H9 (cell line): ENCODE results near the gene GPR157. TPM values are rescaled to one million over a fixed set of nuclear protein-coding genes. Genes with fewer than 3 reads are reported as not detected.

ENCODE experiments used
- DNase-seq: peaks from one replicate; pipeline ENCODE4 v3.0.0-alpha.2; 2017
- H2AFZ ChIP-seq: one replicate; pipeline ENCODE4 v1.6.1; 2013; ENCODE audit warnings: mild to moderate bottlenecking, low read length, control low read depth, moderate library complexity
- H2AK5ac ChIP-seq: 2 replicates; pipeline ENCODE4 v1.6.1; 2013; ENCODE audit warnings: low read length, control low read depth, mixed read lengths; ENCODE audit not compliant: insufficient read length
- H2BK120ac ChIP-seq: one replicate; pipeline ENCODE4 v1.6.1; 2013; ENCODE audit warnings: low read depth, mild to moderate bottlenecking, low read length, control low read depth, inconsistent platforms; ENCODE audit not compliant: poor library complexity, severe bottlenecking
- H2BK12ac ChIP-seq: 2 replicates; pipeline ENCODE4 v1.6.1; 2013; ENCODE audit warnings: low read length, control low read depth, mixed read lengths, low read depth; ENCODE audit not compliant: insufficient read length
- H2BK15ac ChIP-seq: 2 replicates; pipeline ENCODE4 v1.6.1; 2013; ENCODE audit warnings: low read depth, low read length, control low read depth
- H2BK20ac ChIP-seq: one replicate; pipeline ENCODE4 v1.6.1; 2013; ENCODE audit warnings: low read depth, mild to moderate bottlenecking, low read length, control low read depth, inconsistent platforms; ENCODE audit not compliant: poor library complexity, severe bottlenecking
- H2BK5ac ChIP-seq: 2 replicates; pipeline ENCODE4 v1.6.1; 2013; ENCODE audit warnings: low read length, control low read depth, mixed read lengths; ENCODE audit not compliant: insufficient read length
- H3K14ac ChIP-seq: 2 replicates; pipeline ENCODE4 v1.6.1; 2013; ENCODE audit warnings: low read length, control low read depth; ENCODE audit not compliant: insufficient read depth
- H3K18ac ChIP-seq: 2 replicates; pipeline ENCODE4 v1.6.1; 2013; ENCODE audit warnings: low read depth, mild to moderate bottlenecking, mixed read lengths, low read length, control low read depth; ENCODE audit not compliant: insufficient read length
- H3K23ac ChIP-seq: 2 replicates; pipeline ENCODE4 v1.6.1; 2013; ENCODE audit warnings: low read length, control low read depth, mixed read lengths, low read depth; ENCODE audit not compliant: insufficient read length
- H3K23me2 ChIP-seq: 2 replicates; pipeline ENCODE4 v1.6.1; 2013; ENCODE audit warnings: low read depth, mild to moderate bottlenecking, mixed read lengths, low read length, control low read depth; ENCODE audit not compliant: insufficient read length, poor library complexity, severe bottlenecking
- H3K27ac ChIP-seq: 2 replicates; pipeline ENCODE4 v1.5.1; 2013; ENCODE audit warnings: low read length, control low read depth, mixed read lengths, low read depth; ENCODE audit not compliant: insufficient read length
- H3K27me3 ChIP-seq: 2 replicates; pipeline ENCODE4 v1.6.1; 2013; ENCODE audit warnings: low read length, control low read depth, inconsistent platforms; ENCODE audit not compliant: insufficient read depth
- H3K4ac ChIP-seq: 2 replicates; pipeline ENCODE4 v1.6.1; 2013; ENCODE audit warnings: low read depth, mild to moderate bottlenecking, control low read depth, inconsistent platforms, low read length, moderate library complexity
- H3K4me1 ChIP-seq: 2 replicates; pipeline ENCODE4 v1.6.1; 2013; ENCODE audit warnings: low read length, control low read depth, inconsistent platforms; ENCODE audit not compliant: insufficient read depth
- H3K4me2 ChIP-seq: 2 replicates; pipeline ENCODE4 v1.6.1; 2013; ENCODE audit warnings: low read length, control low read depth, mixed read lengths; ENCODE audit not compliant: insufficient read length, insufficient read depth
- H3K56ac ChIP-seq: 2 replicates; pipeline ENCODE4 v1.6.1; 2013; ENCODE audit warnings: low read depth, mild to moderate bottlenecking, mixed read lengths, low read length, control low read depth; ENCODE audit not compliant: insufficient read length
- H3K79me1 ChIP-seq: 2 replicates; pipeline ENCODE4 v1.6.1; 2013; ENCODE audit warnings: low read depth, mild to moderate bottlenecking, moderate library complexity, low read length, control low read depth, inconsistent platforms; ENCODE audit not compliant: insufficient read depth, poor library complexity, severe bottlenecking
- H3K79me2 ChIP-seq: 2 replicates; pipeline ENCODE4 v1.6.1; 2013; ENCODE audit warnings: low read length, control low read depth, inconsistent platforms; ENCODE audit not compliant: insufficient read depth
- H3K9ac ChIP-seq: 2 replicates; pipeline ENCODE4 v1.6.1; 2013; ENCODE audit warnings: low read length, control low read depth, mixed read lengths; ENCODE audit not compliant: insufficient read length; ENCODE audit errors: extremely low read depth
- H3K9me3 ChIP-seq: one replicate; pipeline ENCODE4 v1.6.1; 2013; ENCODE audit warnings: low read depth, low read length, inconsistent platforms; ENCODE audit not compliant: control insufficient read depth
- H3T11ph ChIP-seq: one replicate; pipeline ENCODE4 v1.6.1; 2013; ENCODE audit warnings: mild to moderate bottlenecking, low read length, control low read depth, inconsistent platforms
- H4K20me1 ChIP-seq: one replicate; pipeline ENCODE4 v1.6.1; 2013; ENCODE audit not compliant: control insufficient read depth, insufficient read length, insufficient read depth
- H4K5ac ChIP-seq: 2 replicates; pipeline ENCODE4 v1.6.1; 2013; ENCODE audit warnings: low read depth, mild to moderate bottlenecking, mixed read lengths, low read length, control low read depth; ENCODE audit not compliant: insufficient read length
- H4K8ac ChIP-seq: replicated peaks from 2 replicates; pipeline ENCODE4 v1.6.1; 2013; ENCODE audit warnings: low read length, control low read depth, mixed read lengths, low read depth; ENCODE audit not compliant: insufficient read length
- H4K91ac ChIP-seq: 2 replicates; pipeline ENCODE4 v1.6.1; 2013; ENCODE audit warnings: low read depth, mild to moderate bottlenecking, moderate library complexity, mixed read lengths, low read length, control low read depth; ENCODE audit not compliant: insufficient read length
- H3K27ac Mint-ChIP-seq, 3 experiments: 2 replicates in 2 of 3; 3 replicates in 1 of 3; pipeline ENCODE4 v1.8.0; 2020 to 2021; ENCODE audit warnings: mixed read lengths in 3 of 3, mild to moderate bottlenecking in 1 of 3, moderate library complexity in 1 of 3
- H3K27me3 Mint-ChIP-seq: 2 replicates; pipeline ENCODE4 v1.8.0; 2021; ENCODE audit warnings: low read depth, mild to moderate bottlenecking, moderate library complexity, mixed read lengths
- H3K36me3 Mint-ChIP-seq, 3 experiments: 2 replicates in 2 of 3; 3 replicates in 1 of 3; pipeline ENCODE4 v1.8.0; 2020 to 2021; ENCODE audit warnings: low read depth in 3 of 3, mixed read lengths in 3 of 3; ENCODE audit not compliant: insufficient read depth in 1 of 3
- H3K4me1 Mint-ChIP-seq, 2 experiments: 2 replicates each; pipeline ENCODE4 v1.8.0; 2020; ENCODE audit warnings: mixed read lengths in 2 of 2
- H3K4me3 Mint-ChIP-seq, 2 experiments: 2 replicates in 1 of 2; 3 replicates in 1 of 2; pipeline ENCODE4 v1.8.0; 2020 to 2021; ENCODE audit warnings: mild to moderate bottlenecking in 2 of 2, mixed read lengths in 2 of 2, moderate library complexity in 1 of 2
- H3K9me3 Mint-ChIP-seq, 2 experiments: 2 replicates in 1 of 2; 3 replicates in 1 of 2; pipeline ENCODE4 v1.8.0; 2020; ENCODE audit warnings: mild to moderate bottlenecking in 2 of 2, mixed read lengths in 2 of 2, moderate library complexity in 1 of 2
- CTCF ChIP-seq: fragments of 200-600 bp; sonication (generic); conservative IDR thresholded peaks from 3 replicates; pipeline ENCODE4 v1.8.0; 2021; ENCODE audit warnings: antibody characterized with exemption, mild to moderate bottlenecking
- WGBS: extraction: QIAGEN DNeasy Blood & Tissue Kit; methylation state at CpG from one replicate; pipeline ENCODE4 v1.1.7; 2013; ENCODE audit warnings: missing lambda C conversion rate, low lambda C conversion rate, mixed read lengths; ENCODE audit not compliant: insufficient read length; ENCODE audit errors: extremely low coverage; 5-methylcytosine and 5-hydroxymethylcytosine counted together
- total RNA-seq: library from RNA; stranded (reverse); gene quantifications from 2 replicates; pipeline ENCODE4 v1.2.1, GENCODE V29; 2021

The GPR157 gene
- total RNA-seq, 1 experiment from 2014 or later, result 3.8 TPM

DNA sequence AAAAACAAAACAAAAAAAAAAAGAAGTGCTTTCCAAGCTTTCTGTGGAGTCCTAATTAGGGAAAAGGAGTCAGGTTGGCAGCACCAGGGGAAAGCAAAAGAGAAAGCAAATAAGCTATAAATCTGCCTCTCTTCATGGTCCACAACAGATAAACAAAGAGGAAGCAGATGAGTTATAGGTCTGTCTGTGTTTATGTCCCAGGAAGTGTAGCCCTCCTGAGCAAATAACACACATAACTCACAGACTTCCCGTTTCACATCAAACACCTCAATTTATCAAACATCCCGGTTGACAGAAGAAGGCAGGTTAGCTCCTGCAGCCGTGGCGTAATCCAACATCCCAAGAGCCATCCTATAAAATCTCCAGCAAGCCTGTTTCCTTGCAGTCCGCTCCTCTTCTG lies 53.9 kb downstream of the GPR157 start:
- Histone ChIP-seq H2AK5ac (no peak overlapping the region), H3K18ac (no peak overlapping the region), H3K14ac (no peak overlapping the region), H2AFZ (no peak overlapping the region), H2BK5ac (no peak overlapping the region), H3K9me3 (no peaks in the 10 kb centered on the region), H3K4me1 (no peaks in the 10 kb centered on the region), H3K27ac (no peak overlapping the region), H2BK120ac (no peak overlapping the region), H4K91ac (no peak overlapping the region), H3K4me2 (no peak overlapping the region), H3T11ph (no peak overlapping the region), H3K23ac (no peak overlapping the region), H3K9ac (no peak overlapping the region), H3K23me2 (no peaks in the 10 kb centered on the region), H2BK12ac (no peak overlapping the region), H4K8ac (no peak overlapping the region), H2BK20ac (no peak overlapping the region), H3K27me3 (no peaks in the 10 kb centered on the region), H3K79me1 (no peaks in the 10 kb centered on the region), H4K5ac (no peak overlapping the region), H2BK15ac (no peak overlapping the region), H3K56ac (no peak overlapping the region), H3K79me2 (no peaks in the 10 kb centered on the region), H4K20me1 (no peaks in the 10 kb centered on the region), H3K4ac (no peak overlapping the region)
- Mint-ChIP-seq H3K36me3 (no peaks in the 10 kb centered on the region), H3K27me3 (peaks cover 1% of the 10 kb centered on the region), H3K4me1 (peaks cover 3 to 4% of the 10 kb centered on the region in 2 experiments; a peak in 2 of 4 replicates), H3K4me3 (no peak overlapping the region), H3K27ac (no peak overlapping the region), H3K9me3 (no peaks in the 10 kb centered on the region)
- no peak for DNase-seq
- WGBS, result no CpG with 5 or more reads among the region's 5 CpGs
- TF ChIP-seq CTCF, result no peak
